Mucosa of rectum (tissue), 2 donors: Measurements from ENCODE around the gene UBL7.
A peak's percentile ranks its signal among the peaks of the same experiment; 100 is the strongest.
"Not testable (repeated sequence)": the region's sequence is repeated elsewhere in the genome, so short reads cannot be mapped to it uniquely, and the experiment has no call there.

Experiments
- H3K27ac ChIP-seq, 2 donors: one replicate each; pipeline ENCODE4 v1.7.0; 2013; ENCODE audit warnings: inconsistent platforms in 2 of 2, low read depth in 2 of 2, low read length in 2 of 2
- H3K27me3 ChIP-seq, 2 donors: one replicate each; pipeline ENCODE4 v1.7.0; 2013; ENCODE audit warnings: low read length in 2 of 2; ENCODE audit not compliant: control insufficient read depth in 2 of 2, insufficient read depth in 2 of 2
- H3K36me3 ChIP-seq, 2 donors: one replicate each; pipeline ENCODE4 v1.7.0; 2013; ENCODE audit warnings: low read length in 2 of 2; ENCODE audit not compliant: control insufficient read depth in 2 of 2, insufficient read depth in 2 of 2
- H3K4me1 ChIP-seq, 2 donors: one replicate each; pipeline ENCODE4 v1.7.0; 2013; ENCODE audit warnings: low read length in 2 of 2, mild to moderate bottlenecking in 1 of 2; ENCODE audit not compliant: control insufficient read depth in 2 of 2, insufficient read depth in 2 of 2
- H3K4me3 ChIP-seq, 2 donors: one replicate each; pipeline ENCODE4 v1.7.0; 2013; ENCODE audit warnings: low read length in 2 of 2
- H3K9ac ChIP-seq, 2 donors: one replicate each; pipeline ENCODE4 v1.7.0; 2013; ENCODE audit warnings: low read length in 2 of 2, low read depth in 1 of 2, mild to moderate bottlenecking in 1 of 2
- H3K9me3 ChIP-seq, 2 donors: one replicate each; pipeline ENCODE4 v1.7.0; 2013; ENCODE audit warnings: low read length in 2 of 2; ENCODE audit not compliant: control insufficient read depth in 2 of 2
- donor health status: healthy.
- donor health status: Normal muscosa, but diverticular disease.

UBL7 gene

GRCh38 chr15:74464897-74465296 lies 3.9 kb upstream of the UBL7 start:
- Histone ChIP-seq H3K36me3 (peaks cover 0 to 4% of the 10 kb centered on the region in 2 donors), H3K27me3 (no peaks in the 10 kb centered on the region), H3K4me1 (peaks cover 6 to 10% of the 10 kb centered on the region in 2 donors), H3K27ac (no peak overlapping the region), H3K9ac (no peak overlapping the region), H3K4me3 (no peak overlapping the region), H3K9me3 (no peaks in the 10 kb centered on the region)

GRCh38 chr15:74464216-74464615 lies 3.3 kb upstream of the UBL7 start:
- Histone ChIP-seq H3K27me3 (no peaks in the 10 kb centered on the region), H3K27ac (no peak overlapping the region), H3K9me3 (no peaks in the 10 kb centered on the region), H3K4me1 (peaks cover 6 to 10% of the 10 kb centered on the region in 2 donors), H3K9ac (no peak overlapping the region), H3K4me3 (no peak overlapping the region), H3K36me3 (peaks cover 0 to 4% of the 10 kb centered on the region in 2 donors)

GRCh38 chr15:74463634-74464033 lies 2.7 kb upstream of the UBL7 start:
- no peak overlapping the region for H3K27ac ChIP-seq

GRCh38 chr15:74461847-74462511 lies 1.0 kb upstream of the UBL7 start:
- no peaks in the 10 kb centered on the region for H3K36me3 ChIP-seq
- peaks cover 6 to 10% of the 10 kb centered on the region in 2 donors for H3K4me1 ChIP-seq
- no peak overlapping the region for H3K27ac ChIP-seq
- no peaks in the 10 kb centered on the region for H3K9me3 ChIP-seq
- peak overlapping the region; percentile 87 to 94 for H3K9ac ChIP-seq
- H3K27me3 ChIP-seq, result no peaks in the 10 kb centered on the region
- H3K4me3 ChIP-seq, result peak overlapping the region; percentile 83

More at GRCh38 chr15:74463634-74464033, 2.7 kb upstream of the UBL7 start:
- H3K36me3 ChIP-seq, result peaks cover 0 to 4% of the 10 kb centered on the region in 2 donors
- no peaks in the 10 kb centered on the region for H3K27me3 ChIP-seq
- no peak overlapping the region for H3K9ac ChIP-seq
- no peaks in the 10 kb centered on the region for H3K9me3 ChIP-seq
- H3K4me3 ChIP-seq, result no peak overlapping the region
- peaks cover 6 to 10% of the 10 kb centered on the region in 2 donors for H3K4me1 ChIP-seq

GRCh38 chr15:74460298-74460697 lies 662 bp downstream of the UBL7 start:
- Histone ChIP-seq H3K36me3 (peaks cover 3 to 5% of the 10 kb centered on the region in 2 donors), H3K4me3 (peak overlapping the region; percentile 83), H3K27me3 (no peaks in the 10 kb centered on the region), H3K9ac (peak overlapping the region; percentile 78 to 87), H3K9me3 (no peaks in the 10 kb centered on the region), H3K27ac (peak overlapping the region; percentile 78 to 83), H3K4me1 (peaks cover 6 to 10% of the 10 kb centered on the region in 2 donors)

GRCh38 chr15:74459798-74460197 lies 1.2 kb downstream of the UBL7 start:
- peak overlapping the region in 1 of 2 donors; percentile 83 for H3K4me3 ChIP-seq
- H3K27me3 ChIP-seq, H3K36me3 ChIP-seq, H3K27ac ChIP-seq, H3K9ac ChIP-seq, H3K9me3 ChIP-seq, H3K4me1 ChIP-seq: not testable (repeated sequence)

- H3K36me3 ChIP-seq, result peaks cover 6 to 8% of the 10 kb centered on the region in 2 donors
- H3K27ac ChIP-seq, result no peak overlapping the region
- no peak overlapping the region for H3K4me3 ChIP-seq
- no peaks in the 10 kb centered on the region for H3K27me3 ChIP-seq
- no peak overlapping the region for H3K9ac ChIP-seq
- no peaks in the 10 kb centered on the region for H3K9me3 ChIP-seq
- H3K4me1 ChIP-seq, result peaks cover 6 to 10% of the 10 kb centered on the region in 2 donors
These were observed 2.5 kb downstream of the UBL7 start for GRCh38 chr15:74458473-74458872.

GRCh38 chr15:74457036-74457435 lies 3.9 kb downstream of the UBL7 start:
- not testable (repeated sequence) for H3K9ac ChIP-seq

GRCh38 chr15:74454764-74455500 lies 6.0 kb downstream of the UBL7 start:
- no peaks in the 10 kb centered on the region for H3K27me3 ChIP-seq
- H3K4me3 ChIP-seq, result no peak overlapping the region
- no peaks in the 10 kb centered on the region for H3K9me3 ChIP-seq
- H3K27ac ChIP-seq, result no peak overlapping the region
- H3K4me1 ChIP-seq, result peaks cover 0 to under 1% of the 10 kb centered on the region in 2 donors
- no peak overlapping the region for H3K9ac ChIP-seq
- H3K36me3 ChIP-seq, result peaks cover 31 to 37% of the 10 kb centered on the region in 2 donors

More at GRCh38 chr15:74457036-74457435, 3.9 kb downstream of the UBL7 start:
- H3K4me3 ChIP-seq, H3K27ac ChIP-seq, H3K27me3 ChIP-seq, H3K9me3 ChIP-seq, H3K4me1 ChIP-seq: not testable (repeated sequence)
- H3K36me3 ChIP-seq, result peaks cover 16 to 19% of the 10 kb centered on the region in 2 donors
